Measurements from ENCODE around the gene COMT. TPM values are rescaled to one million over a fixed set of nuclear protein-coding genes. Genes with fewer than 3 reads are reported as not detected.

The COMT gene
- total RNA-seq, 4 donors from 2014 or later: 105 to 235 (median 208) TPM

- Histone ChIP-seq H3K27me3 (no peaks in the 10 kb centered on the region), H3K36me3 (no peaks in the 10 kb centered on the region), H3K4me1 (peaks cover 0 to 84% (median 29%) of the 10 kb centered on the region in 3 donors), H3K9me3 (no peaks in the 10 kb centered on the region), H3K27ac (peak overlapping the region in 3 of 4 donors; percentile 33 to 54 (median 35)), H3K4me3 (no peak overlapping the region)
- 70% methylated on average over 2 of the region's 16 CpGs; no CpG with 5 or more reads in 1 of the 2 donors for WGBS, 2 donors (ENCODE audit: low coverage in 1 of 2)
- ATAC-seq: no peak
- no peak for TF ChIP-seq EP300 (IDR thresholded peaks at IDR 0.05)
- TF ChIP-seq, protein P1, sequence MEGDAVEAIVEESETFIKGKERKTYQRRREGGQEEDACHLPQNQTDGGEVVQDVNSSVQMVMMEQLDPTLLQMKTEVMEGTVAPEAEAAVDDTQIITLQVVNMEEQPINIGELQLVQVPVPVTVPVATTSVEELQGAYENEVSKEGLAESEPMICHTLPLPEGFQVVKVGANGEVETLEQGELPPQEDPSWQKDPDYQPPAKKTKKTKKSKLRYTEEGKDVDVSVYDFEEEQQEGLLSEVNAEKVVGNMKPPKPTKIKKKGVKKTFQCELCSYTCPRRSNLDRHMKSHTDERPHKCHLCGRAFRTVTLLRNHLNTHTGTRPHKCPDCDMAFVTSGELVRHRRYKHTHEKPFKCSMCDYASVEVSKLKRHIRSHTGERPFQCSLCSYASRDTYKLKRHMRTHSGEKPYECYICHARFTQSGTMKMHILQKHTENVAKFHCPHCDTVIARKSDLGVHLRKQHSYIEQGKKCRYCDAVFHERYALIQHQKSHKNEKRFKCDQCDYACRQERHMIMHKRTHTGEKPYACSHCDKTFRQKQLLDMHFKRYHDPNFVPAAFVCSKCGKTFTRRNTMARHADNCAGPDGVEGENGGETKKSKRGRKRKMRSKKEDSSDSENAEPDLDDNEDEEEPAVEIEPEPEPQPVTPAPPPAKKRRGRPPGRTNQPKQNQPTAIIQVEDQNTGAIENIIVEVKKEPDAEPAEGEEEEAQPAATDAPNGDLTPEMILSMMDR (IDR thresholded peaks at IDR 0.05): no peak
- no peak for TF ChIP-seq POLR2AphosphoS5 (IDR thresholded peaks at IDR 0.05)
- no peak for TF ChIP-seq POLR2A (IDR thresholded peaks at IDR 0.05)
These were observed 56.8 kb downstream of the COMT start for GRCh38 chr22:19998232-19998951.

- Histone ChIP-seq H3K27ac (peak overlapping the region in 3 of 4 donors; percentile 33 to 54 (median 35)), H3K4me3 (no peak overlapping the region), H3K27me3 (no peaks in the 10 kb centered on the region), H3K9me3 (no peaks in the 10 kb centered on the region), H3K36me3 (no peaks in the 10 kb centered on the region), H3K4me1 (peaks cover 0 to 77% (median 29%) of the 10 kb centered on the region in 3 donors)
- no peak for ATAC-seq
- WGBS, 2 donors (ENCODE audit: low coverage in 1 of 2): 90% methylated on average over 2 of the region's 8 CpGs; no CpG with 5 or more reads in 1 of the 2 donors
- TF ChIP-seq, protein P1 (IDR thresholded peaks at IDR 0.05): no peak
- TF ChIP-seq EP300 (IDR thresholded peaks at IDR 0.05): no peak
- TF ChIP-seq POLR2A (IDR thresholded peaks at IDR 0.05): no peak
- TF ChIP-seq POLR2AphosphoS5 (IDR thresholded peaks at IDR 0.05): no peak
These were observed 57.6 kb downstream of the COMT start for GRCh38 chr22:19998991-19999820.

GRCh38 chr22:20000246-20001081 is 58.9 kb downstream of the COMT start:
- no peaks in the 10 kb centered on the region for H3K9me3 ChIP-seq
- H3K27ac ChIP-seq: peak overlapping the region in 3 of 4 donors; percentile 27 to 68 (median 27)
- H3K27me3 ChIP-seq: no peaks in the 10 kb centered on the region
- H3K4me1 ChIP-seq: peaks cover 0 to 69% (median 29%) of the 10 kb centered on the region in 3 donors
- no peak for TF ChIP-seq POLR2A (IDR thresholded peaks at IDR 0.05)
- TF ChIP-seq EP300 (IDR thresholded peaks at IDR 0.05): no peak
- TF ChIP-seq POLR2AphosphoS5 (IDR thresholded peaks at IDR 0.05): no peak
- TF ChIP-seq, protein P1 (IDR thresholded peaks at IDR 0.05): no peak
- no peak overlapping the region for H3K4me3 ChIP-seq
- ATAC-seq: no peak
- WGBS, 2 donors (ENCODE audit: low coverage in 1 of 2): 56 to 87% methylated on average over 3 to 7 of the region's 14 CpGs
- H3K36me3 ChIP-seq: no peaks in the 10 kb centered on the region

DNA sequence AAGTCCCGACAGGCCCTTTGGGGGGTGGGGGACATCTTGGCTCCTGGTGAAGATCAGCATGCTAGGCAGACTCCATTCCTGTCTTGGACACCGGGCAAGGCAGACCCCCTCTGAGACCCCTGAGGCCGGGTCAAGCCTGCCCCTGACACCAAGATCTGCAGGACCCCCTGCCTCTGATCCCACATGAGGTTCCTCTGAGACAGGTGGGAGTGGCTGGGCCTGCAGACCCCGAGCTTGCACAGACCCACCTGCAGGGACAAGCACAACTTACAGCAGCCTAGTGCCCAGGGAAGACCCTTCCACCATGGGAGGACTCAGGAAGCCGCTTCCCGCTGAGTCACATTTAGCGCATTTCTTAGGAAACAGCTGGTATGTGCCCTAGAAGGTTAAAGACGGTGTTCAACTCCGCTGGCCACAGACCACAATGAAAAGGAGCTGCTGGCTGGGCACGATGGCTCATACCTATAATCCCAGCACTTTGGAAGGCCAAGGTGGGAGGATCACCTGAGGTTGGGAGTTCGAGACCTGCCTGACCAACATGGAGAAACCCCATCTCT is 59.6 kb downstream of the COMT start:
- H3K4me3 ChIP-seq: no peak overlapping the region
- peaks cover 0 to 62% (median 24%) of the 10 kb centered on the region in 3 donors for H3K4me1 ChIP-seq
- peak overlapping the region in 2 of 4 donors; percentile 7 to 68 for H3K27ac ChIP-seq
- H3K9me3 ChIP-seq: no peaks in the 10 kb centered on the region
- TF ChIP-seq EP300 (IDR thresholded peaks at IDR 0.05): no peak
- H3K27me3 ChIP-seq: no peaks in the 10 kb centered on the region
- WGBS, 2 donors (ENCODE audit: low coverage in 1 of 2): 100% methylated on average over 2 of the region's 11 CpGs; no CpG with 5 or more reads in 1 of the 2 donors
- H3K36me3 ChIP-seq: no peaks in the 10 kb centered on the region
- ATAC-seq: no peak
